Cardiac muscle cell (in vitro differentiated cells and primary cell): ENCODE measurements around the gene CCSER1. TPM values are rescaled to one million over a fixed set of nuclear protein-coding genes. Genes with fewer than 3 reads are reported as not detected.

Source experiments
- DNase-seq, 2 donors: peaks; one replicate each; pipeline versions ENCODE4 v3.0.0 to v3.0.0-alpha.2; 2010 to 2017; ENCODE audit warnings: low read depth in 1 of 2, low spot score in 1 of 2
- H3K27ac ChIP-seq: fragments of 200-600 bp; sonication (generic); 2 replicates; pipeline ENCODE4 v1.5.1; 2016
- H3K27me3 ChIP-seq: fragments of 200-600 bp; sonication (generic); 2 replicates; pipeline ENCODE4 v1.6.0; 2016; ENCODE audit warnings: control low read depth
- H3K36me3 ChIP-seq: fragments of 200-600 bp; sonication (generic); 2 replicates; pipeline ENCODE4 v1.5.1; 2016; ENCODE audit warnings: control low read depth
- H3K4me1 ChIP-seq: fragments of 200-600 bp; sonication (generic); 2 replicates; pipeline ENCODE4 v1.8.1; 2017; ENCODE audit warnings: low read depth, mild to moderate bottlenecking, mixed run types
- H3K4me3 ChIP-seq: fragments of 200-600 bp; sonication (generic); 2 replicates; pipeline ENCODE4 v1.5.1; 2016; ENCODE audit warnings: mild to moderate bottlenecking
- H3K9me3 ChIP-seq: fragments of 200-600 bp; sonication (generic); 2 replicates; pipeline ENCODE4 v1.5.1; 2017; ENCODE audit warnings: low read depth, mild to moderate bottlenecking, control low read depth
- polyA plus RNA-seq: library from polyadenylated mRNA; unstranded; fragments of >200 nt; fragmentation: Nextera tagmentation; extraction: Ambion mirVana; gene quantifications from 2 replicates; pipeline ENCODE4 v1.2.1, GENCODE V29; 2016
- total RNA-seq: library from RNA; depleted of rRNA; stranded (reverse); fragments of >200 nt; gene quantifications from 2 replicates; pipeline ENCODE4 v1.2.3, GENCODE V29; 2016
- TF ChIP-seq, protein P1 (sequence below): IDR thresholded peaks from 2 replicates; pipeline ENCODE4 v1.5.1; 2012; ENCODE audit warnings: low read depth, mild to moderate bottlenecking, low read length

CCSER1 gene
- total and polyA plus RNA-seq, 2 experiments from 2014 or later = 0.77 to 3.6 TPM

- TF ChIP-seq, protein P1, sequence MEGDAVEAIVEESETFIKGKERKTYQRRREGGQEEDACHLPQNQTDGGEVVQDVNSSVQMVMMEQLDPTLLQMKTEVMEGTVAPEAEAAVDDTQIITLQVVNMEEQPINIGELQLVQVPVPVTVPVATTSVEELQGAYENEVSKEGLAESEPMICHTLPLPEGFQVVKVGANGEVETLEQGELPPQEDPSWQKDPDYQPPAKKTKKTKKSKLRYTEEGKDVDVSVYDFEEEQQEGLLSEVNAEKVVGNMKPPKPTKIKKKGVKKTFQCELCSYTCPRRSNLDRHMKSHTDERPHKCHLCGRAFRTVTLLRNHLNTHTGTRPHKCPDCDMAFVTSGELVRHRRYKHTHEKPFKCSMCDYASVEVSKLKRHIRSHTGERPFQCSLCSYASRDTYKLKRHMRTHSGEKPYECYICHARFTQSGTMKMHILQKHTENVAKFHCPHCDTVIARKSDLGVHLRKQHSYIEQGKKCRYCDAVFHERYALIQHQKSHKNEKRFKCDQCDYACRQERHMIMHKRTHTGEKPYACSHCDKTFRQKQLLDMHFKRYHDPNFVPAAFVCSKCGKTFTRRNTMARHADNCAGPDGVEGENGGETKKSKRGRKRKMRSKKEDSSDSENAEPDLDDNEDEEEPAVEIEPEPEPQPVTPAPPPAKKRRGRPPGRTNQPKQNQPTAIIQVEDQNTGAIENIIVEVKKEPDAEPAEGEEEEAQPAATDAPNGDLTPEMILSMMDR = no peak
Observed at GRCh38 chr4:91630054-91630453, 1502.9 kb downstream of the CCSER1 start.

DNA sequence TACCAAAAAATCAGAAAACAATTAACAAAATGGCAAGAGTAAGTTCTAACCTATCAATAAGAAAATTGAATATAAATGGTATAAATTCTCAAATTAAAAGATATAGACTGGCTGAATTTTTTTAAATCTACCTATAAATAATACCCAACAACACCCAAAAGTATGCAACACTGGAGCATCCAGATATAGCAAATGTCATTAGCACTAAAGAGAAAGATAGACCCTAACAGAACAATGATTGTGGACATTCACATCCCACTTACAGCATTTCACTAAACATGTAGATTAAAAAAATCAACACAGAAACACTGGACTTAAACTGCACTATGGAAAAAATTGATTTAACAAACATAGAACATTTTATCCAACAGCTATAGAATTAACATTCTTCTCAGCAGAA lies 1503.6 kb downstream of the CCSER1 start:
- H3K4me3 ChIP-seq = no peak overlapping the region
- peaks cover 6% of the 10 kb centered on the region for H3K27me3 ChIP-seq
- no peak for DNase-seq
- H3K27ac ChIP-seq = no peak overlapping the region
- no peaks in the 10 kb centered on the region for H3K36me3 ChIP-seq
- no peaks in the 10 kb centered on the region for H3K4me1 ChIP-seq
- H3K9me3 ChIP-seq = no peaks in the 10 kb centered on the region
- TF ChIP-seq, protein P1 = no peak

More at GRCh38 chr4:91630054-91630453, 1502.9 kb downstream of the CCSER1 start:
- Histone ChIP-seq H3K36me3 (no peaks in the 10 kb centered on the region), H3K27ac (no peak overlapping the region), H3K27me3 (peaks cover 13% of the 10 kb centered on the region), H3K4me3 (no peak overlapping the region), H3K4me1 (no peaks in the 10 kb centered on the region), H3K9me3 (no peaks in the 10 kb centered on the region)
- no peak for DNase-seq

DNA sequence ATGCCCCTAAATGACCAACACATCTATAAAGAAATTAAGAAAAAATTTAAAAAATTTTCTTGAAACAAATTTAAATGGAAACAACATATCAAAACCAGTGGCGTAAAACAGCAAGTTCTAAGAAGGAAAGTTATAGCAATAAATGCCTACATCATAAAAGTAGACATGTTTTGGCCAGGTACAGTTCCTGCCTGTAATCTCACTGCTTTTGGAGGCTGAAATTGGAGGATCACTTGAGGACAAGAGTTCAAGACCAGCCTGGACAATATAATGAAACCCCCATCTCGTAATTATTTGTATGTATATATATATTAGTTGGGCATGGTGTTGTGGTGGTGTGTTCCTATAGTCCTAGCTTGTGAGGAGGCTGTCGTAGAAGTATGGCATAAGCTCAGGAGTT lies 1504.1 kb downstream of the CCSER1 start:
- H3K4me3 ChIP-seq = no peak overlapping the region
- H3K4me1 ChIP-seq = no peaks in the 10 kb centered on the region
- H3K36me3 ChIP-seq = no peaks in the 10 kb centered on the region
- TF ChIP-seq, protein P1 = no peak
- DNase-seq = no peak
- peaks cover under 1% of the 10 kb centered on the region for H3K27me3 ChIP-seq
- no peaks in the 10 kb centered on the region for H3K9me3 ChIP-seq
- no peak overlapping the region for H3K27ac ChIP-seq

DNA sequence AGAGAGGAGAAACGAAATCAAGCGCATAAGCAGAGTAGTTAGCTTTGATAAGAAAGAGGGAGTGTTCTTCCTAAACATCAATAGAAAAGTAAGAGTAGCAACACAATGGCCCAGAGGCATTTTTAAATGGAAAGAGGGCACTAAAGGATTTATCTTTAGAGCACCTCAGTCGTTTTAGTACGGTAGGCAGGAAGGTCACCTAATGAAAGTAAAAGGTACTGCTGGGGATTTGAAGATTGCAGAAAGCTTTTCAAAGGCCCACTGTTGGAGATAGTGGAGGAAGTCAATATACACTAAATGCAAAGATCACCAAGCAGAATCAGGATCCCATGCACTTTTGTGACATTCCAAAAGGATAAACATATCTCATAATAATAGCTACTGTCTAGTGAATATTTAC lies 1508.9 kb downstream of the CCSER1 start:
- Histone ChIP-seq H3K27ac (no peak overlapping the region), H3K9me3 (no peaks in the 10 kb centered on the region), H3K4me1 (no peaks in the 10 kb centered on the region), H3K36me3 (no peaks in the 10 kb centered on the region), H3K27me3 (no peaks in the 10 kb centered on the region), H3K4me3 (no peak overlapping the region)
- TF ChIP-seq, protein P1 = no peak
- no peak for DNase-seq

Other genes with a start within 250 kb of the CCSER1 start
- 0.27 and 1.3 TPM in 2 replicates for gene MMRN1, start 232.5 kb upstream of the CCSER1 start, total RNA-seq
- gene MMRN1, start 232.5 kb upstream of the CCSER1 start, polyA plus RNA-seq = 0.54 and 0.83 TPM in 2 replicates